ENCODE results near the gene UBASH3A. TPM values are rescaled to one million over a fixed set of nuclear protein-coding genes. Genes with fewer than 3 reads are reported as not detected.

Gene UBASH3A
- total RNA-seq, 1 donor from 2014 or later, result not detected

DNA sequence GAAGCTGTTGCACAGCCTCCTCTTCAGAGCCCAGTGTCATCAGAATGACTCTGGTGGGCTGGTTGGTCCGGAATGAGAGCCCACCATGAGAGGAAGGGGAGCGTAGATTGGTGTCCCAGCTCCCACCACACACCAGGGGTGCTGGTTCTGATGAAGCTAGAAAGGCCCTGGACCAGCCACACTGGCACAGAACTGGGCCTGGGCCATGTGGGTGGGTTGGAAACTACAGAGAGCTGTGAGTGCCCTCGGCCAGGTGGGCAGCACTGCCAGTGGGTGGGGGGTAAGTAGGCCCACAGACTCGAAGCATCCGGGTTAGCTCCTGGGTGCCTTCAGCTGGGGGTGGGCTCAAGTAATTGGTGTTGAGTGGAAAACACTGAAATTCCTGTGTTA, 25.8 kb upstream of the UBASH3A start:
- Mint-ChIP-seq H3K9me3 (peaks cover 4% of the 10 kb centered on the region), H3K36me3 (no peaks in the 10 kb centered on the region)

GRCh38 chr21:42378418-42378817, 25.3 kb upstream of the UBASH3A start:
- peaks cover 4% of the 10 kb centered on the region for H3K9me3 Mint-ChIP-seq
- Histone ChIP-seq H3F3A (ENCODE audit: low read depth) (no peaks in the 10 kb centered on the region), H3K9ac (no peak overlapping the region), H3K27me3 (no peaks in the 10 kb centered on the region), H3K9me3 (ENCODE audit: low read depth) (no peaks in the 10 kb centered on the region), H3K79me2 (ENCODE audit: low read depth) (no peaks in the 10 kb centered on the region), H3K4me1 (peaks cover 10% of the 10 kb centered on the region), H3K36me3 (no peaks in the 10 kb centered on the region), H2AFZ (replicated peaks) (no peak overlapping the region), H3K27ac (no peak overlapping the region), H3K4me2 (no peak overlapping the region), H3K4me3 (no peak overlapping the region), H4K20me1 (ENCODE audit: low read depth) (no peaks in the 10 kb centered on the region)
- DNase-seq (ENCODE audit: low spot score), result no peak
- H3K4me1 Mint-ChIP-seq, result peaks cover 7% of the 10 kb centered on the region
- no peaks in the 10 kb centered on the region for H3K36me3 Mint-ChIP-seq
- TF ChIP-seq EZH2 (IDR thresholded peaks at IDR 0.05) (no peak), EZH2phosphoT487 (IDR thresholded peaks at IDR 0.05) (no peak)
- TF ChIP-seq, protein P1, sequence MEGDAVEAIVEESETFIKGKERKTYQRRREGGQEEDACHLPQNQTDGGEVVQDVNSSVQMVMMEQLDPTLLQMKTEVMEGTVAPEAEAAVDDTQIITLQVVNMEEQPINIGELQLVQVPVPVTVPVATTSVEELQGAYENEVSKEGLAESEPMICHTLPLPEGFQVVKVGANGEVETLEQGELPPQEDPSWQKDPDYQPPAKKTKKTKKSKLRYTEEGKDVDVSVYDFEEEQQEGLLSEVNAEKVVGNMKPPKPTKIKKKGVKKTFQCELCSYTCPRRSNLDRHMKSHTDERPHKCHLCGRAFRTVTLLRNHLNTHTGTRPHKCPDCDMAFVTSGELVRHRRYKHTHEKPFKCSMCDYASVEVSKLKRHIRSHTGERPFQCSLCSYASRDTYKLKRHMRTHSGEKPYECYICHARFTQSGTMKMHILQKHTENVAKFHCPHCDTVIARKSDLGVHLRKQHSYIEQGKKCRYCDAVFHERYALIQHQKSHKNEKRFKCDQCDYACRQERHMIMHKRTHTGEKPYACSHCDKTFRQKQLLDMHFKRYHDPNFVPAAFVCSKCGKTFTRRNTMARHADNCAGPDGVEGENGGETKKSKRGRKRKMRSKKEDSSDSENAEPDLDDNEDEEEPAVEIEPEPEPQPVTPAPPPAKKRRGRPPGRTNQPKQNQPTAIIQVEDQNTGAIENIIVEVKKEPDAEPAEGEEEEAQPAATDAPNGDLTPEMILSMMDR (IDR thresholded peaks at IDR 0.05), result no peak
- no peak overlapping the region for H3K27ac Mint-ChIP-seq
- peaks cover 8% of the 10 kb centered on the region for H3K27me3 Mint-ChIP-seq (ENCODE audit: insufficient read depth, low read depth)
- no peak overlapping the region for H3K4me3 Mint-ChIP-seq

More for the DNA sequence above, 25.8 kb upstream of the UBASH3A start:
- no peak overlapping the region for H2AFZ ChIP-seq (replicated peaks)
- H3K79me2 ChIP-seq (ENCODE audit: low read depth), result no peaks in the 10 kb centered on the region
- no peaks in the 10 kb centered on the region for H3F3A ChIP-seq (ENCODE audit: low read depth)
- no peaks in the 10 kb centered on the region for H4K20me1 ChIP-seq (ENCODE audit: low read depth)
- no peak overlapping the region for H3K27ac ChIP-seq
- Mint-ChIP-seq H3K27me3 (ENCODE audit: insufficient read depth, low read depth) (peaks cover 8% of the 10 kb centered on the region), H3K27ac (no peak overlapping the region), H3K4me3 (no peak overlapping the region), H3K4me1 (peaks cover 7% of the 10 kb centered on the region)
- H3K9me3 ChIP-seq (ENCODE audit: low read depth), result no peaks in the 10 kb centered on the region
- no peak overlapping the region for H3K4me3 ChIP-seq
- TF ChIP-seq, protein P1 (IDR thresholded peaks at IDR 0.05), result no peak
- TF ChIP-seq EZH2phosphoT487 (IDR thresholded peaks at IDR 0.05) (no peak), EZH2 (IDR thresholded peaks at IDR 0.05) (no peak)
- no peaks in the 10 kb centered on the region for H3K36me3 ChIP-seq
- peaks cover 10% of the 10 kb centered on the region for H3K4me1 ChIP-seq
- no peak overlapping the region for H3K4me2 ChIP-seq
- H3K27me3 ChIP-seq, result no peaks in the 10 kb centered on the region
- no peak overlapping the region for H3K9ac ChIP-seq
- DNase-seq (ENCODE audit: low spot score), result no peak

- no peaks in the 10 kb centered on the region for H4K20me1 ChIP-seq (ENCODE audit: low read depth)
- Mint-ChIP-seq H3K4me3 (no peak overlapping the region), H3K36me3 (no peaks in the 10 kb centered on the region), H3K4me1 (peaks cover 3% of the 10 kb centered on the region), H3K27me3 (ENCODE audit: insufficient read depth, low read depth) (peaks cover 8% of the 10 kb centered on the region), H3K27ac (no peak overlapping the region), H3K9me3 (peaks cover 4% of the 10 kb centered on the region)
- no peak overlapping the region for H3K27ac ChIP-seq
- no peak overlapping the region for H3K4me3 ChIP-seq
- no peak for DNase-seq (ENCODE audit: low spot score)
- H3K36me3 ChIP-seq, result no peaks in the 10 kb centered on the region
- H3K9me3 ChIP-seq (ENCODE audit: low read depth), result no peaks in the 10 kb centered on the region
- no peak overlapping the region for H3K9ac ChIP-seq
- H3K79me2 ChIP-seq (ENCODE audit: low read depth), result no peaks in the 10 kb centered on the region
- TF ChIP-seq EZH2phosphoT487 (IDR thresholded peaks at IDR 0.05) (no peak), EZH2 (IDR thresholded peaks at IDR 0.05) (no peak)
- TF ChIP-seq, protein P1 (IDR thresholded peaks at IDR 0.05), result no peak
- H3F3A ChIP-seq (ENCODE audit: low read depth), result no peaks in the 10 kb centered on the region
- no peak overlapping the region for H2AFZ ChIP-seq (replicated peaks)
- no peak overlapping the region for H3K4me2 ChIP-seq
- H3K4me1 ChIP-seq, result peaks cover 8% of the 10 kb centered on the region
- no peaks in the 10 kb centered on the region for H3K27me3 ChIP-seq
These were observed 24.1 kb upstream of the UBASH3A start for GRCh38 chr21:42379426-42380215.
